GM19438 (cell line): ENCODE results near the gene RNF17.
A peak's percentile ranks its signal among the peaks of the same experiment; 100 is the strongest.

Experiments
- ATAC-seq: cut with Tn5 transposase; IDR thresholded peaks from one replicate; pipeline ENCODE4 v1.9.1; 2021; ENCODE audit warnings: low read depth; ENCODE audit not compliant: unreplicated experiment

Gene RNF17

DNA sequence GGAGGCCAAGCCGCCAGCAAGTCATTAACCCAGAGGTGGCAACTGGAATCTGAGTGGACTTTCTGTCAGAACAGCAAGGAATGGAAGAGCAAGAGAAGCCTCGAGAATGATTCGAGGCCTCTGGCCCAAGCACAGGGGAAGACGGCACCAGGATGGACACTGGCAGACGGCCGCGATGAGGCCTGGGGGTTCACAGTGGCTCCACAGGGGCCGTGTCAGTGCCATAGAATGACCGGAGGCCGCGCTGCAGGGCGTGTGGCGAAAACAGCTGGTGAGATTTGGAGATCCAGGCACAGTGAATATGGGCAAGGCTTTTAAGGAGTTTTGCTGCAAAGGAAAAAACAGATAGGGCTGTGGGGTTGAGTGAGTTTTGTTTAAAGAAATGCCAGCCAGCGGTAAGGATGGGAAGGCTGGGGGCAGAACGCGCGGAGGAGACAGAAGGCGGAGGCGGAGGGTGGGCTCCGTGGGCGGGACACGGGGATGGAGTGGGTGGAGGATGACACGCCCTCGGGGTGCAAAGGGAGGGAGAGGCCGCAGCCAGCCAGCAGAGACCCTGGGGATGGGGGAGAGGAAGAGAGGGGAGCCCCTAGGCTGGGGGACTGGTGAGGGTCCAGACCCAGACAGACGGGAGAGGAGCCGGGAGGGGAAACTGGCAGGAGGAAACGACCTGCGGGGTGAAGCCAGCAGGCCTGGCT is 130.5 kb downstream of the RNF17 start:
- ATAC-seq = no peak

DNA sequence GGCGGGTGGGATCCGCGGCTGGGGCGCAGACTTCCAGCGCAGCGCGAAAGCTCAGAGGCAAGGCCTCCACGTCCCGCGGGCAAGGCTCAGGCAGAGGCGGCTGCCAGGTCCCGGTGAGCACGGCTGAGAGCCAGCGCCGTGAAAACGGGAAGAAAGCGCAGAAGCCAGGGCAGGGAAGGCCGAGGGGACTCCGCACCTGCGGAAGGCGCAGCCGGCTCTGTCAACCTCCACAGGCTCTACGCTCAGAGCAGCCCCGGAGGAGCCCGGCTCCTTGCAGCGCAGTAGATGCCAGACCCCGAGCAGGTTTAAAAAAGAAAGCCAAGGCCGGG is 131.0 kb downstream of the RNF17 start:
- no peak for ATAC-seq

- ATAC-seq = no peak
These were observed 132.1 kb downstream of the RNF17 start for GRCh38 chr13:24896061-24896460.

GRCh38 chr13:24897293-24897692 is 133.3 kb downstream of the RNF17 start:
- no peak for ATAC-seq

- no peak for ATAC-seq
These were observed 135.6 kb downstream of the RNF17 start for GRCh38 chr13:24899601-24900000.

DNA sequence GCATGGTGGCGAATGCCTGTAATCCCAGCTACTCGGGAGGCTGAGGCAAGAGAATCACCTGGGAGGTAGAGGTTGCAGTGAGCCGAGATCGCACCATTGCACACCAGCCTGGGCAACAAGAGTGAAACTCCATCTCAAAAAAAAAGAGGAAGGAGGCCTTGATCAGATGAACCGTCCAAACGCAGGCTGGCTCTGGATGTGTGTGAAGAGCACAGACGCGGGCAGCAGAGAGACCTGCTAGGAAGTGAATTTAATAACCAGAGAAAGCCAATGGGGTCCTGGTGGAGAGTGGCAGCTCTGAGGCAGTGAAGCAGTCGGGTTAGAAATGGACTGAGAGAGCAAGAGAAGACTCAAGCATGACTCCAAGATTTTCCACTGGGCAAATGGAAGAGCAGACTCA is 136.5 kb downstream of the RNF17 start:
- peak; percentile 75 for ATAC-seq

DNA sequence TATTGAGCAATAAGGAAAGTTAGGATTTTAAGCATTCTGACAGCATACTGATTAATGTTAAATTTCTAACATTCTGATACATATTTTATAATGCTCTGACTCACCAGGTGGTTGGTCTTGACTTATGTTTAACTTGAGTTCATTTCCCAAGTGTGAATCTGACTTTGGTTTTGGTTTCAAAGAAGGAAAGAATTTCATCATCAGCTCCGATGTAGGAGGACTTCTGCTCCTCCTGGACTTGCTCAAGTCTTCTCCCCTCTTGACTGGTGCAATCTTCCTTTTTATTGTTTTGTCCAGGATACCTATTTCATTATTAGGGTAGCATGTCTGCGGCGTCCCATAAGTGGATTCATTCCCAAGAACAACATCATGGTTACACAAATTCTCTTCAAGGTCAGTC is 141.3 kb downstream of the RNF17 start:
- ATAC-seq = no peak

- ATAC-seq = no peak
These were observed 142.3 kb downstream of the RNF17 start for GRCh38 chr13:24906268-24906667.

DNA sequence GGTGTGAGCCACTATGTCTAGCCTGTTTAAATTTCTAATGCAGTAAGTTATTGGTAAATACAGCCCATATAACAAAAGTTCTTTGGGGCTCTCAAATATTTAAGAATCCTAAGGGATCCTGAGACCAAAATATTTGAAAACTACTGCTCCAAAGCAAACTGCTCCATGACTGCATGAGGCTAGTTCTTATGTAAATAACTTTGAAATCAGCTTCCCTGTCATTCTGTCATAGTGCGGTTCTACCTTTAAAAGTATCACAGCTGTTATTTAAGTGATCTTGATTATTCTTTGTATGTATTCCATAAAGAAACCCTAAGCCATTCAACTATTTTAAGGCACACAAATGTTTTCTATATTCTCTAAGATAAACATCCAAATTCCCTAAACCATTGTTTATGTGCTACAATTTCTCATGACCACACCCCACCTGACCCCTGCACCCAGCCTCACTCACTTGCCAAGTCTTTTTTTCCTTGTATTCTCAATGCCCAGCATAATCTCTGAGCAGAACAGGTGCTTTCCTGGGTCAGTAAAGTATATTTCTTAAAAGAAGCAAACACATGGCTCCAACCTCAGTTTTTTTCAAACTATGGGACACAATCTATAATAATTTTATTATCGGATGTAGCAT is 146.6 kb downstream of the RNF17 start:
- no peak for ATAC-seq

- no peak for ATAC-seq
These were observed 147.4 kb downstream of the RNF17 start for GRCh38 chr13:24911133-24911908.

DNA sequence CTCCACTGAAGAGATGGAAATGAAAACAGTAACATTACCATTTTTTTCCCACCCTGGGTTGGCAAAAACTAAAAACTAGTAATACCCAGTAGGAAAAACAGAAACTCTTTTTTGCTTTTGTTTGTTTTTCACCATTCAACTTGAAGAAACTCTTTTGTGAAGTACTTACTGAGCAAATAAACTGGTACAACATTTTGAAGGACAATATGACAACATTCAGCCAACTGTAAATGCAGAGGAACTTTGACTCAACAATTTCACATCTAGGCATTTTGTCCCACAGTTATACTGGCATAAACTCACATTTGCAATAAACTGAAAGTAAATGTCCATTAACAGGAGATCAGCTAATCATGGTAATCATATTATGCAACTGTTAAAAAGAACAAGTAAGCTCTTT is 152.5 kb downstream of the RNF17 start:
- ATAC-seq = no peak

GRCh38 chr13:24921003-24921402 is 157.0 kb downstream of the RNF17 start:
- no peak for ATAC-seq

DNA sequence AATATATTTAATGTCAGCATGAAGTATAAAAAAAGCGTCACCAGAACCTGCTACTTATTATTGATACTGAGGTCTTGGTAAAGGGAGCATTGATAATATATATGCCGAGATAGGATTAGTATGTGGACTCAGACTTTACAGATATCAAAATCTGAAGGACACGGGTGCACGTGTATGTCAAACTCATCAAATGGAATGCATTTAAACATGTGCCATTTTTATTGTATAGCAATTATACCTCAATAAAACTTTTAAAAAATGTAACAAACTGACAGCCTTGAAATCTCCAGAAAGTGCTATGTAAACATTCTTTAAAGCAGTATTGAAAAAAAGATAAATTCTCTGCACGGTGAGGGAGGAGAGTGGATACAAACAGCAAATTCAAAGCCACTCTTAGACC is 157.9 kb downstream of the RNF17 start:
- ATAC-seq = no peak

- ATAC-seq = peak; percentile 36
These were observed 158.4 kb downstream of the RNF17 start for GRCh38 chr13:24922387-24922744.

GRCh38 chr13:24922745-24923591 is 159.0 kb downstream of the RNF17 start:
- peak; percentile 95 for ATAC-seq

DNA sequence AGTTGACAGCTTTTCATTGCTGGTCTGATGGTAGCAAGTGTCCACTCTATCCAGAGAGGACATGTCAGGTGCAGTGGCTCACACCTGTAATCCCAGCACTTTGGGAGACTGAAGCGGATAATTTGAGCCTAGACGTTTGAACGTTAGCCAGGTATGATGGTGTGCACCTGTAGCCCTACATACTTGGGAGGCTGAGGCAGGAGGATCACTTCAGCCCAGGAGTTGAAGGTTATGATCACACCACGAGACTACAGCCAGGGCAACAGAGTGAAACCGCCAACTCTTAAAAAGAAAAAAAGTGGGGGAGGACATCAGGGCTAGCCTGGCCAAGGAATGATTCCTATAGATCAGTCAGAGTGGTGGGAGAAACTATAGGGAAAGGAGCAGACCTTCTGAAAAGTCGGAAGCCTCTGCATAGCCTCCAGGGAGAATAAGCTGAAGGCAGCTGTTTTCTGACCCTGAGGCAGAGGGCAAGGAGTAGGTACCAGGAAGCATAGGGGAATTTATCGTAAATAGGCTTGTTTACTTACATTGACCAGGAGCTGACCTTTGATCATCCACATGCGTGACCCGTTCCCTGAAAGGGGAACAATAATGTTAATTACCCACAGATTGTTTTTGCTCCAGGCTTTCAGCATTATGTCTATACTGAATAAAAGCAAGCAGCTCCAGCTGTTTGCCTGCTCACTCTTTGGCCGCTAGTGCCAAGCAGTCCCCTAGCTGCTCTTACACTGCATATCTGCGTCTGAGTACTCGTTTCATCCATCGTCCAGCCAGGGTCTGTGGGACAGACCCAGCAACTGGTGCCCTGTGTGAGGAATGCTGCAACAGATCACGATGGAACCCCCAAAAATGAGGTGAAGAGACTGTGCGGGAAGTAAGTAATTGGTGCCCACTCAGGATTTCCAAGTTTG is 161.6 kb downstream of the RNF17 start:
- no peak for ATAC-seq

DNA sequence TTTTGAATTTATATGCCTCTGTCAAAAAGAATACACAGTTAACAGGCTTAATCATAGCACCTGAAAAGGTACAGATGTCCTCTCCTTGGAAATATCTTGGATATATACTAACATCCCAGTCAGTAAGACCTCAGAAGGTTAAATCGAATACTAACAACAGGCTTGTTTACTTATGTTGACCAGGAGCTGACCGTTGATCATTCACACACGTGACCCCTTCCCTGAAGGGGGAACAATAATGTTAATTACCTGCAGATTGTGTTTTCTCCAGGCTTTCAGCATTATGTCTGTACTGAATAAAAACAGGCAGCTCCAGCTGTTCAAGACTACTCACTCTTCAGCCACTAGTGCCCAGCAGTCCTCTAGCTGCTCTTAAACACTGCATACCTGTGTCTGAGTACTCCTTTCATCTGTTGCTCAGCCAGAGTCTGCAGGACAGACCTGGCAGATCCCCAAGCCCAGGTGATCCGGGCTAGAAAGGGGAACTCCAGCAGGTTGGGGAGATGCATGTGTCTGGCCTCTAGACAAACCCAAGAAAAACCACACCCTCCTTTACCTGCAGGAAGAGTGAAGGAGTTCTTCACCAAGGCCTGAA is 163.9 kb downstream of the RNF17 start:
- ATAC-seq = no peak

DNA sequence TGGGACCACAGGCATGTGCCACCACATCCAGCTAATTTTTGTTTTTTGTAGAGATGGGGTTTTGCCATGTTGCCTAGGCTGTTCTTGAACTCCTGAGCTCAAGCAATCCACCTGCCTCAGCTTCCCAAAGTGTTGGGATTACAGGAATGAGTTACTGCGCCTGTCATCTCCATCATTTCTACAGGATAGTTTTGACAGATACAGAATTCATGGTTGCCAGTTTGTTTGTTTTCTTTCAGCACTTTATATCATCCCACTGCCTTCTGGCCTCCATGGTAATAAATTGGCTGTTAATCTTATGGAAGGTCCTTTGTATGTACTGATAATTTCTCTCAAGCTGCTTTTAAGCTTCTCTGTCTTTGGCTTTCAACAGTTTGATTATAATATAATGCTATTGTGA is 165.2 kb downstream of the RNF17 start:
- ATAC-seq = no peak
